Activated T-cell treated with anti-CD3 and anti-CD28 coated beads, Interleukin-2, amount 50 U/mL, for 72 hours (primary cell): ENCODE measurements around the gene BABAM2. TPM values are rescaled to one million over a fixed set of nuclear protein-coding genes. Genes with fewer than 3 reads are reported as not detected.

Experiments
- ATAC-seq, 2 donors: fragments of 150-1000 bp; cut with Tn5 transposase; replicated peaks in 1 of 2; 2 replicates each; pipeline ENCODE4 v1.10.0; 2021; ENCODE audit warnings: moderate library complexity in 2 of 2, mild to moderate bottlenecking in 1 of 2
- DNase-seq, 2 donors: peaks; one replicate each; pipeline ENCODE4 v3.0.0; 2021 to 2022; ENCODE audit warnings: mixed read lengths in 1 of 2
- H3K27ac Mint-ChIP-seq: one replicate; pipeline ENCODE4 v1.8.0; 2022; ENCODE audit warnings: mild to moderate bottlenecking, moderate library complexity, mixed read lengths
- H3K27me3 Mint-ChIP-seq: one replicate; pipeline ENCODE4 v1.8.0; 2022; ENCODE audit warnings: low read depth, mixed read lengths
- H3K36me3 Mint-ChIP-seq, 2 donors: one replicate each; pipeline ENCODE4 v1.8.0; 2022; ENCODE audit warnings: mixed read lengths in 2 of 2, mild to moderate bottlenecking in 1 of 2; ENCODE audit not compliant: insufficient read depth in 2 of 2
- H3K4me1 Mint-ChIP-seq: one replicate; pipeline ENCODE4 v1.8.0; 2022; ENCODE audit warnings: low read depth, mixed read lengths
- H3K4me3 Mint-ChIP-seq, 2 donors: one replicate each; pipeline ENCODE4 v1.8.0; 2022; ENCODE audit warnings: mild to moderate bottlenecking in 2 of 2, mixed read lengths in 2 of 2, moderate library complexity in 2 of 2
- H3K9me3 Mint-ChIP-seq, 2 donors: one replicate each; pipeline ENCODE4 v1.8.0; 2022; ENCODE audit warnings: mixed read lengths in 2 of 2
- total RNA-seq, 2 donors: library from RNA; stranded (reverse); gene quantifications; one replicate each; pipeline ENCODE4 v1.2.3, GENCODE V29; 2022

BABAM2 gene
- total RNA-seq, 2 donors from 2014 or later, result 96.6 to 97.2 TPM

DNA sequence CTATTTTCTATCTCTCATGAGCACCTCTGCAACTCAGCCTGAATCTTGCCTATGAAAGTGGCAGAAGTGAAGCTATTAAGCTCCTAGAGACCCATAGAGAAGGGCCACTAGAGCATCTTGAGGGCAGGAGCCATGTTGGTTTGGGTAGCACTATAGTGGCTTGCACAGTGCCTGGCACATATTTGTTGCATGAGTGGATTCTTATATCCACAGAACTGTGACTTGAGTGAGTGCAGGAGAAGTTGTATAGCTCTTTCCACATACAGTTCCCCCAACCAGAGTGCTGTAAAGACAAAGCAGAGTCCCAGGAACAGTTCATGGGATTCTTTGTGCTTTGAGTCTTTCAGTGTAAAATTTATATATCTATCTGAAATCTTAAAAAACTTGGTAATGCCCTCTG lies 296.7 kb downstream of the BABAM2 start:
- DNase-seq (no peak), ATAC-seq (no peak)
- H3K4me3 Mint-ChIP-seq, result no peak overlapping the region

DNA sequence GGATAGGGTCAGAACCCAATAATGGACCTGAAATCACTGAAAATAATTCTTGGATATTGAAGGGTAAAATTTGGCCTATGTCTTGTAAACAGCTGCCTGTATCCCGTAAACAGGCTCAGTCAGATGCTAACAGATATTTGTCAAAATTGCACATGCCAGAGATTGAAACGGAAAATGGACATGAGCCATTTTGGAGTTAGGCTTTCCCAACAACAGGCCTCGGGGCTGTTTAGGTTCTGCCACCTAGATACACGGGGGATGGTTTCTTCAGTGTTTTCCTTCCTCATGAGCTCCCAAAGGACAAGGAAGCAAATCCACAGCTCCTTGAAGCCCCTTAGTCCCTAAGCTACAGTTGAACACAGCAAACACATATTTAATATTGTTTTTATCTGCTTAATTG lies 297.9 kb downstream of the BABAM2 start:
- ATAC-seq (no peak), DNase-seq (no peak)
- H3K27ac Mint-ChIP-seq, result no peak overlapping the region
- no peaks in the 10 kb centered on the region for H3K36me3 Mint-ChIP-seq
- H3K4me1 Mint-ChIP-seq, result peaks cover 2% of the 10 kb centered on the region
- H3K27me3 Mint-ChIP-seq, result no peaks in the 10 kb centered on the region
- peaks cover 0 to 1% of the 10 kb centered on the region in 2 donors for H3K9me3 Mint-ChIP-seq
- H3K4me3 Mint-ChIP-seq, result no peak overlapping the region

More for the DNA sequence above, 296.7 kb downstream of the BABAM2 start:
- no peaks in the 10 kb centered on the region for H3K27me3 Mint-ChIP-seq
- H3K36me3 Mint-ChIP-seq, result no peaks in the 10 kb centered on the region
- no peak overlapping the region for H3K27ac Mint-ChIP-seq
- peaks cover 0 to 1% of the 10 kb centered on the region in 2 donors for H3K9me3 Mint-ChIP-seq
- no peaks in the 10 kb centered on the region for H3K4me1 Mint-ChIP-seq

DNA sequence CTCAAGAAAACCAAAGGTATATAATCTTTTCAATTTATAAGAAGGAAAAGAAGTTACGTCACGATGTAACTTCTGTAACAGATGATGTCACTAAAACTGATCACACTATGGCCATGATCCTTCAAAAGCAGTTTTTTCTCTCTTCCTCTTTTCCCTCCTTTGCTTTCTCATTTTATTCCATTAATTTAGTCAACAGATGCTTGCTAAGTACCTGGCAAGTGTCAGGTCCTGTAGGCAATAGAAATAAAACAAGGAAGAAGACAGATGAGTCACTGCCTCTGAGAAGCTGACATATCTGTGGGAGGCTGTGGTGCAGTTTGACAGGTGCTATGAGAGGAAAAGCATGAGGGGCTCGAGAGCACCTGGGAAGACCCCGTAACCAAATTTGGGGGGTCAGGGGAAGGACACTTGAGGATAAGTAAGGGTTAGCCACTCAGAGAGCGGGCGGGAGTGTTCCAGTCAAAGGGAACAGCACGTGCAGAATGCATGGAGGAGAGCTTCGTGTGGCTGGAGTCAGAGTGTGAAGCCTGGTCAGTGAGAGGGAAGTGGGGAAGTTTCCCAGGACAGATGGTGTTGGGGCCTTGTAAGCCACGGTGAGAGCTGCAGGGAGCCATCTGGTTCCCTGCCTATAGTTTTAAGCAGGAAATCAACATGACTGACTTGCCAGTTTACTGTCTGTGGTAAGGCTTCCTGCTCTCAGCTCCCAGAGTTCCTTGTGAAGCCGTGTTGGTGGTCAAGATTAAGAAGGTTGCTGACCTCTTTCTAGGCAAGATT lies 303.3 kb downstream of the BABAM2 start:
- no peak overlapping the region for H3K4me3 Mint-ChIP-seq
- H3K4me1 Mint-ChIP-seq, result peaks cover 9% of the 10 kb centered on the region
- no peak overlapping the region for H3K27ac Mint-ChIP-seq
- no peaks in the 10 kb centered on the region for H3K36me3 Mint-ChIP-seq
- no peaks in the 10 kb centered on the region for H3K27me3 Mint-ChIP-seq
- DNase-seq (no peak), ATAC-seq (no peak)
- H3K9me3 Mint-ChIP-seq, result no peaks in the 10 kb centered on the region

DNA sequence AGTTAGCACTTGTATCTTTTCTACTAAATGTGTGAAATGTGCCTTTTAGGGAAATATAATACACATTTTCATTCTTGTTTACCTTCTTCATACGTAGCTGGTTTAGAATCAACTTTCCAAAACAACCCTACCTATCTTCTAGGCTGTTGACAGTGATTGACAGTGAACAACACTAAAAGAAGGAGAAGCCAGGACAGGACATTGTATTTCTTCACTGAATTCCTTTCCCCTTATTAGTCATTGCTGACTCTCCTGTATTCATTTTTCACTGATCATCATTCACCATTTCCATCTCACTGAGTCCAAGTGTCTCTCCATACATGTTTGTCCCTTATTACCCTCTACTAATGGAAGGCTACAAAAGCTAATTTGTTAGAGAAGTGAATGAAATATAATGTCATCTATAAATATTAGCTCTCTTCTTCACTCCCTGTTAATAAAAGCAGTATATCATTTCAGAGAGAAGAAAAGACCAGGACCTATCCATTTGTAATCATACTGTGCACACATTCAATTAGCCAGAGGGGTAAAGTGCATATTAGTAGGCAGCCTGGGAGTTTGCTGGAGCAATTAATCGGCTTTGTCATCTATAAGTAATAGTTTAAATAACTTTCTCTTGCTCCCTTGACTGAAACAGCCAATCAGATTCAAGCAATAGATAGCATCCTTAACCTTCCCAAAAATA lies 309.6 kb downstream of the BABAM2 start:
- Mint-ChIP-seq H3K9me3 (no peaks in the 10 kb centered on the region), H3K27me3 (no peaks in the 10 kb centered on the region), H3K4me1 (no peaks in the 10 kb centered on the region), H3K36me3 (peaks cover 0 to 2% of the 10 kb centered on the region in 2 donors), H3K4me3 (no peak overlapping the region), H3K27ac (no peak overlapping the region)
- DNase-seq (no peak), ATAC-seq (no peak)

DNA sequence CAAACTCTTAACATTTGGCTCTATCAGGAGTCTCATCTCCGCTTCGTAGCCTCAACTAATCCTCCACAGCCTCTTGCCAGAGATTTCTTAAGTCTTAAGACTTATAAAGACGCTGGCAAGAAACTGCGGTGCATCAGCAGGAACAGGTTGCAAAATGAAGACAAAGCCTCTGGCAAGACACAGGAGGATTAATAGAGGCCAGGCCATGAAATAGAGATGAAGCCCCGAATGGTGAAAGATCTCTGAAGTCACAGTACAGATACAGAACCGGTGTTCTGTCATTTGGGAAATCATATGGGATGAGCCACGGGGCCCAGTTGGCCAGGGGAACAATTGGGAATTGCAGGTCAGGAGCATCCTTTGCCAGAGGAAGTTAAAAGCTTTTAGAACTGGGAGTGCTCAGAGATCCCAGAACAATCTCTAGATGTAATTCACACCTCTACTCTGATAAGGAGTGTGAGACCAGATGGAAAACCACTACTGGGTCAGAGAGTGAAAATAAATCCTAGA lies 311.2 kb downstream of the BABAM2 start:
- Mint-ChIP-seq H3K4me3 (no peak overlapping the region), H3K9me3 (no peaks in the 10 kb centered on the region), H3K27me3 (no peaks in the 10 kb centered on the region), H3K4me1 (no peaks in the 10 kb centered on the region), H3K36me3 (peaks cover 0 to 2% of the 10 kb centered on the region in 2 donors), H3K27ac (no peak overlapping the region)
- ATAC-seq, result no peak
- no peak for DNase-seq

DNA sequence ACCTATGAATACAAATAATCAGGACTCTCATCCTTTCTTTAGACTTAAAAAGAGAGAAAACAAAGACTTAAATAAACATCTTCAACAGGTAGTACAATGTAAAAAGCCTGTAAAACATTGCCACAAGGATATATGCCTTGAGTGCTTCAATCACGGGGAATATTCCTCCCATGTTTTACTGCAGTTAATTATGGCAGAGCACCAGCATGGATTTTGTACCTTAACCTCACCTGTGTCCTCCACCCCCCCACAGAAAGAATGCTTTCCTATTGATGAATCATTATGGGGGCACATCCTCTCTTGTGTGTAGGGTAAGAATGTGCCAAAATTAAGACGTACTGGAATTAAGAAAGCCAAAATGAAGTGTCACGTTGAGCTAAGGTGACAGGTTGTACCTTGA lies 312.2 kb downstream of the BABAM2 start:
- peaks cover 0 to 2% of the 10 kb centered on the region in 2 donors for H3K36me3 Mint-ChIP-seq
- no peak overlapping the region for H3K27ac Mint-ChIP-seq
- H3K27me3 Mint-ChIP-seq, result no peaks in the 10 kb centered on the region
- no peaks in the 10 kb centered on the region for H3K4me1 Mint-ChIP-seq
- H3K4me3 Mint-ChIP-seq, result no peak overlapping the region
- no peaks in the 10 kb centered on the region for H3K9me3 Mint-ChIP-seq
- ATAC-seq (no peak), DNase-seq (no peak)

DNA sequence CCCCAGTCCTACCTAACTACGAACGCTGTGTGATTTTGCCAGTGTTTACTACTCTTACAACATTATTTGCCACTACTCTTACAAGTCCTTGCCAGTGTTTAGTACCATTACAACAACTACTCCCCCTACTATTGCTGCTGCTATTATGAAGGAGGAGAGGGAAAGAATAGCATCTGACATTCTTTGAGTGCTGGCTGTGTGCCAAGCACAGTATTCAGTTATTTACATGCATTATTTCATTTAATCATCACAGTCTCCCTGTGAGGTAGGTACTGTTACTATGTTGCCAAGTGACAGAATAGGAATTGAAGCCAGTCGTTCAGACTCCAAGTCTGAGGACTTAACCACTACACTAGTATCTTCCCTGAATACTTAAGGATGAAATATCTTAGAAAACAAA lies 316.2 kb downstream of the BABAM2 start:
- no peak overlapping the region for H3K27ac Mint-ChIP-seq
- no peaks in the 10 kb centered on the region for H3K9me3 Mint-ChIP-seq
- DNase-seq (no peak), ATAC-seq (no peak)
- H3K4me1 Mint-ChIP-seq, result peaks cover 5% of the 10 kb centered on the region
- H3K4me3 Mint-ChIP-seq, result no peak overlapping the region
- no peaks in the 10 kb centered on the region for H3K36me3 Mint-ChIP-seq
- no peaks in the 10 kb centered on the region for H3K27me3 Mint-ChIP-seq

DNA sequence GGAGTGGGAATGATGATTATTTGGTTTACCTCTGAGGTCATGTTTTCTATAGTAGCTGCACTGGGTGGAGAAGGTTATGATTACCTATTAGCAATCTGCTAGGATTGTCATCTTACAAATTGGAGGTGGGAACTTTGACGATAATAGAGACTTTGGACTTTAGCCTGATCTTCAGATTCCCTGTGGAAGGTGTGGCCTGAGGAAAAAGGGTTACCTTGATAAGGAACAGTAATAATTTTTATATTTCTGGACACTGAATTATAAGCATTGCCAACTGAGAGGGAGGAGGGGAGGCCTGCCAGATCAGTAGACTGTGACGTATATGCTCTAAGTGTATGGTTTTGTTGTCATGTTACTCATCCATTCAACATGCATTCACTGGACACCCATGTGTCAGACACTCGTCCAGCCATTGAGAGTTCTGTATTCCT lies 318.7 kb downstream of the BABAM2 start:
- H3K4me3 Mint-ChIP-seq, result no peak overlapping the region

DNA sequence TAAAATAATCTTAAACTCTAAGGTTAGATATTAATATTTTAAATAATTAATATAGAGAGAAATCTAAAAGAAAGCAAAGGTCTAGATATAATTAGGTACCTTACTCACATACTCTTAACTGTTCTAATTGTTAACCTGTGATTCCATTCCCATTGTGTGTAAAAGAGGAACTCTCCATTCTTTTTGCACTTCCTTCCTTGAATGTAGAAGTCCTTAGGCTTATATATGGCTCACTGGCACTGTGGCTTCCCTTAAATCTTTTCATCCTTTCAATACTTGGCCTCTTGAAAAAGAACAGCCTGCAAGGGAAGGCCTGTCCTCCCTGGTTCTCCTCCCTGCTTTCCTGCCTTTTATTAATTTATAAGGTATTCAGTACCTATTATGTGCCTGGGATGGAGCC lies 319.3 kb downstream of the BABAM2 start:
- H3K27ac Mint-ChIP-seq, result no peak overlapping the region
- H3K4me1 Mint-ChIP-seq, result peaks cover 5% of the 10 kb centered on the region
- no peaks in the 10 kb centered on the region for H3K9me3 Mint-ChIP-seq
- DNase-seq (no peak), ATAC-seq (no peak)
- H3K27me3 Mint-ChIP-seq, result no peaks in the 10 kb centered on the region
- no peaks in the 10 kb centered on the region for H3K36me3 Mint-ChIP-seq
- no peak overlapping the region for H3K4me3 Mint-ChIP-seq

More for the DNA sequence above, 318.7 kb downstream of the BABAM2 start:
- ATAC-seq (no peak), DNase-seq (no peak)
- Mint-ChIP-seq H3K36me3 (no peaks in the 10 kb centered on the region), H3K9me3 (no peaks in the 10 kb centered on the region), H3K27ac (no peak overlapping the region), H3K4me1 (peaks cover 5% of the 10 kb centered on the region), H3K27me3 (no peaks in the 10 kb centered on the region)

DNA sequence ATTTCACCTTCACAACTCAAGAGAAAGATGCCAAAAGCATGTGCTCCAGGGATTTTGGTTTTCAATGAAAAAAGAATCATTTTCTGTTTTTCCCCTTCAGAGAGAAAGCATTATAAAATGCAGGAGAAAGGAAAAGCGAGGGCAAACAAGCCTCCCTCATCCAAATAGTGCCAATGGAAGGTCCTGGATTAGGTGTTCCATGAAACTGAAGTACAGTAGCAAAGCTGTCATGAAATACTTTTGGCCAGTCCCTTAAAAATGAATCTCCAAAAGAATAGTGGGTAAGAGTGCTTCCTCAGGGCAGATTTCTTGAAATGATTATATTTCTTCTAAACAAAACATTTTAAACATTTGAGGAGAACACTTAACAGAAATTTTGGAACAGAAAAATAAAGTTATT lies 320.0 kb downstream of the BABAM2 start:
- Mint-ChIP-seq H3K27me3 (no peaks in the 10 kb centered on the region), H3K4me1 (peaks cover 5% of the 10 kb centered on the region), H3K4me3 (no peak overlapping the region), H3K9me3 (no peaks in the 10 kb centered on the region), H3K27ac (no peak overlapping the region), H3K36me3 (no peaks in the 10 kb centered on the region)
- ATAC-seq, result no peak
- no peak for DNase-seq

DNA sequence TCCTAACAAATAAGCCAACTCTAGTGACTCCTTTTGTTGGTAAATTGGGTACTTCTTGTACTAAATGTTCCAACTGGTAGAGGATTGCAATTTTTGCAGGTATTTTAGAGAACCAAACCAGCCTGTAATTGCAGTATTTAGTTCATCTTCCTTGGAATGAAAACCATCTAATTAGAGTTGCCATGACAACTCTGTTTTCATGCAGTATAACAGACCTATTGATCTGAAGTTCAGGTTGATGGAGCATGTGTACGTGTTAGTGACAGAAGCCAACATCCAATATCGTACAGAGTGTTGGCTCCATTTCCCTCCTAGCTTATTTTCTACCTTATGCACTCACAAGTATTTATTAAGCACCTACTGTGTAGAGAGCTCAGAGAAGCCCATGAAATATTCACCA lies 325.8 kb downstream of the BABAM2 start:
- no peak overlapping the region for H3K4me3 Mint-ChIP-seq
- no peaks in the 10 kb centered on the region for H3K9me3 Mint-ChIP-seq
- no peak for ATAC-seq
- no peaks in the 10 kb centered on the region for H3K27me3 Mint-ChIP-seq
- no peaks in the 10 kb centered on the region for H3K36me3 Mint-ChIP-seq
- no peak for DNase-seq
- no peak overlapping the region for H3K27ac Mint-ChIP-seq
- H3K4me1 Mint-ChIP-seq, result peaks cover 20% of the 10 kb centered on the region

DNA sequence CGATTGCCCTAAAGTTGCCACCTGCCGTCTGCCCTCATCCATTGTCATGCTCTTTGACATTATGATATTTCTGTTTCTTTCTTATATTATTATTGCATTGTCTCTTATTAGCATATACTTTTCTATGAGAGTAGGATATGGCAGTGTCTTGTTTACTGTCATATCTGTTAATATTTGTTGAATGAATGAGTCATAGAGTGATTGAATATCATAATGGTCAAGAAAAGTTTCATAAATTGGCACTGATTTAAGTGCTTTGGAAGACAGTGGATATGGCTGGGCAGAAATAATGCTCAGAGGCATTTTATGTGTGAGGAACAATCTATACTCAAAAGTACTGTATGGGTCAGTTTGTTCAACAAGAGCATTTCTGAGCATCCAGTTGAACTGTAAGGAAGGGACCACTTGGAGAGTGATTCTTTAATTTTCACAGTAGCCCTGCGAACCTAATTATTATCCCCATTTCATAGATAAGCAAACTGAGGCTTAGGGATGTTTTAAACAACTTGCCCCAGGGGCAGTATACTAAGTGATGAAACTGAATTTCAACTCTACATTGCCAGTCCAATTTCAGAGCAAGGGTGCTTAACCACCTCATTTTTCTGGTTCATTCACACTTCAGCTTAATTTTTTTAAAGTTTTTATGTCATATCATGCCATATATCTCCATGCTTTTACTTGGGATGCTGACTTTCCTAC lies 326.7 kb downstream of the BABAM2 start:
- ATAC-seq (no peak), DNase-seq (no peak)
- Mint-ChIP-seq H3K4me3 (no peak overlapping the region), H3K27ac (no peak overlapping the region), H3K36me3 (no peaks in the 10 kb centered on the region), H3K4me1 (peaks cover 20% of the 10 kb centered on the region), H3K9me3 (no peaks in the 10 kb centered on the region), H3K27me3 (no peaks in the 10 kb centered on the region)

DNA sequence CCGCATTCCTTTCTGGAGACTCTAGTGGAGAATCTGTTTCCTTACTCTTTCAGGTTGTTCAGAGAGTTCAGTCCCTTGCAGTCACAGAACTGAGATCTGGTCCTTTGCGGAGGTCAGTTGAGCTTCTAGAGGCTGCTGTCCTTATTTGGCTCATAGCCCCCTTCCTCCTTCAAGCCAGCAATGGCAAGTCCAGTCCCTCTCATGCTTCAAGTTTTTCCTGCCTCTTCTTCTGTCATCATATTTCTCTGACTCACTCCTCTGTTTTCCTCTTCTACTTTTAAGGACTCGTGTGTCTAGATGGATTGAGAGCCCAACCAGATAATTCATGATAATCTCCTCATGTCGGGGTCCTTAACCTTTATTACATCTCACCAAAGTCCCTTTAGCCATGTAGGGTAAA lies 328.6 kb downstream of the BABAM2 start:
- no peaks in the 10 kb centered on the region for H3K27me3 Mint-ChIP-seq
- no peaks in the 10 kb centered on the region for H3K9me3 Mint-ChIP-seq
- no peak for DNase-seq
- H3K4me3 Mint-ChIP-seq, result no peak overlapping the region
- no peaks in the 10 kb centered on the region for H3K36me3 Mint-ChIP-seq
- H3K27ac Mint-ChIP-seq, result no peak overlapping the region
- peaks cover 20% of the 10 kb centered on the region for H3K4me1 Mint-ChIP-seq
- ATAC-seq, result no peak
